SK-N-MC (cell line): ENCODE results near the gene PLA1A.

ENCODE experiments used
- EZH2 ChIP-seq: fragments of 200-600 bp; sonication (generic); IDR thresholded peaks from one replicate; pipeline ENCODE4 v1.6.1; 2017; ENCODE audit warnings: antibody characterized with exemption
- FOXP2 ChIP-seq: optimal IDR thresholded peaks from 2 replicates; pipeline ENCODE3; 2011; ENCODE audit warnings: mild to moderate bottlenecking, moderate library complexity; ENCODE audit not compliant: insufficient read depth; ENCODE audit errors: extremely low read length, control extremely low read depth
- POLR2AphosphoS5 ChIP-seq: IDR thresholded peaks from 2 replicates; pipeline ENCODE4 v1.6.1; 2012; ENCODE audit warnings: mild to moderate bottlenecking, low read depth, low read length, borderline replicate concordance

GRCh38 chr3:119626196-119626595 lies 28.5 kb downstream of the PLA1A start:
- TF ChIP-seq EZH2 (no peak), POLR2AphosphoS5 (no peak), FOXP2 (no peak)
